OCI-LY3 (cell line): ENCODE results near the gene MBP.

Experiments used
- CTCF ChIP-seq: fragments of 200-600, 300-600 bp; sonication (generic); IDR thresholded peaks from 2 replicates; pipeline ENCODE4 v1.5.1; 2014; ENCODE audit warnings: antibody characterized with exemption, low read length, low read depth
- EZH2phosphoT487 ChIP-seq: fragments of 200-600 bp; shearing (Covaris generic); IDR thresholded peaks from 2 replicates; pipeline ENCODE4 v1.6.1; 2018; ENCODE audit warnings: antibody characterized with exemption, mixed run types, low read depth

GRCh38 chr18:76932026-76932819, 200.4 kb downstream of the MBP start:
- TF ChIP-seq CTCF (no peak), EZH2phosphoT487 (no peak)
